T follicular helper cell (primary cell): ENCODE data around the gene FXR1.
"Not testable (repeated sequence)": the region's sequence is repeated elsewhere in the genome, so short reads cannot be mapped to it uniquely, and the experiment has no call there.

Experiments used
- DNase-seq: peaks from one replicate; pipeline ENCODE4 v3.0.0-alpha.2; 2020; ENCODE audit warnings: low read depth

FXR1 gene

DNA sequence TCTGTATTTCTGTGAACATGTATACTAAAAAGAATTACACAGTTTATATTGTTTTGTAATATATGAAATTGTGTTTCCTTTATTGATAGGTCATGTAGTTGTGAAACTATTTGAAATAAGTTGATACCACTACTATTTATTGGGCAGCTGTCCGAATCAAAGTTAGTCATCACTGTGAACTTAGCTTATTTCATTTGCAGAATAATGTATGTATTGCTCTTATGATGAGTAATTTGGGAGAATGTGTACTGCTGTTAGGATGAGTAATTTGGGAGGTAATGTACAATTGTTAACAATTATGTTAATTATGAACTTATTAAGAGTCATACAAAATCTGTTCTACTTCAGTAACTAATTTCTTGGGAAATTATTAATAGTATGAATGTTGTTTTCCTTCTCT is 22.2 kb downstream of the FXR1 start:
- DNase-seq: no peak

DNA sequence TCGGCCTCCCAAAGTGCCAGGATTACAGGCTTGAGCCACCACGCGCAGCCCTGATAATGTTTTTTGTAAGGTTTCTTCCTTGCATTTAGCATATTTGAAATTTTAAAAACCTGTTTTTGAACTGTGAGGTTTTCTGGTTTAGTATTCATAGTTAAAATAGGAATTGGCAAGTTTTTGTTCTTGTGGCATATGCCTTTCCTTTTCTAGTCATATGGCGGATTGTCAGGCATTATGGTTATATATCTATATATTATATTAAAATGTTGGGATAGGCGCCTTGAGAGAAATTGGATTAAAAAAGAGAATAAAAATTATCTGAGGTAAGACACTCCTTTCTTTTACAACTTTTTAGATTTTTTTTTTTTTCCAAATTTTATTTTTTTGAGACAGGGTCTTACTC is 28.4 kb downstream of the FXR1 start:
- no peak for DNase-seq

DNA sequence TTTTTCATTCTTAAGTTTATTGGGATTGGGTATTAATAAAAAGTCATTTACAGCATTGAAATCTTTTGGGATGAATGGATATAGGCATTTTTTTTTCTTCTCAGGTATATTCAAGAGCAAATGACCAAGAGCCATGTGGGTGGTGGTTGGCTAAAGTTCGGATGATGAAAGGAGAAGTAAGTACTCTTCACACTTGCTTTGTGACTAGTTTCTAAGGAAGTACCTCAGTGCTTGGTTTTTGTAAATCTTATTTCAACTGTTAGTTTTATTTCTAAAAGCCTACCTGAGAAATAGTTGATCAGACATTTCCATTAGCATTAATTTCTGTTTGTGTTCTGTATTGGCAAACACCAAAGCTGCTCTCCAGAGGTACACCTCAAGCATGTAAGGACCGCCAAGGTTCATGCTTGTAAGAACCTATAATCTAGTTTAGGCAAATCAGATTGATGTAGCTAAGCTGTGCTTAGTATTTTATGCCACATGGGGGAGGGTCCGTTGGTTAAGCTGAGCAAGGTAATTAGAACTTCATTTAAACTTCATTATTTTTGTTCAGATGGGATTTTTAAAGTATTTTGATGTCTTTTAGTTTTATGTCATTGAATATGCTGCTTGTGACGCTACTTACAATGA is 35.4 kb downstream of the FXR1 start:
- DNase-seq: no peak

DNA sequence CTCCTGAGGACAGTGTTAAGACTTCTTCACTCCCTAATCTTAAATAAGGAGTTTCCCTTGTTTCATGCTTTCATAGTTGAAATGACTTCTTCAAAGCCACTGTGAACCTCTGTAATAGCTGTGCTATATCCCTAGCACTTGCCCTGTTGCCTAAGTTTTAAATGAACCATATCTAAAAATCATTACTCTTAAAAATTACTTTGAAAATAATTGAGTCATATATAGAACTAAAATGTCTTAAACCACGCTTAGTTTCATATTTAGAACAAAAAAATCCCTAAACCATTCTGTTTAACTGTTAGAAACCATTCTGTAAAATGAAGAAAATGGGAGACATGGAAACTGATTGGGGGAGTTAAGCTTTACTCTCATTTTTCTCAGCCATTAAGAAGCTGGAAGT is 47.2 kb downstream of the FXR1 start:
- DNase-seq: no peak

DNA sequence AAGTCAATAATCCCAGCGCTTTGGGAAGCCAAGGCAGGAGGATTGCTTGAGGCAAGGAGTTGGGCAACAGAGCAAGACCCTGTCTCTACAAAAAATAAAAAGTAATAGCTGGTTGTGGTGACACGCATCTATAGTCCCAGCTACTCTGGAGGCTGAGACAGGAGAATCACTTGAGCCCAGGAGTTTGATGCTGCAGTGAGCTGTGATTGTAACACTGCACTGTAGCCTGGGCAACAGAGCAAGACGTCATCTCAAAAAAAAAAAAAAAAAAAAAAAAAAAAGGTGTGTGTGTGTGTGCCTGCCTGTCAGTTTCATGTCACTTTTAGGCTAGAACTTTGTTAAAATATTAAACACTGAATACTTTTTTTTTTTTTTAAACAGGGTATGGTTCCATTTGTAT is 48.6 kb downstream of the FXR1 start:
- DNase-seq: no peak

DNA sequence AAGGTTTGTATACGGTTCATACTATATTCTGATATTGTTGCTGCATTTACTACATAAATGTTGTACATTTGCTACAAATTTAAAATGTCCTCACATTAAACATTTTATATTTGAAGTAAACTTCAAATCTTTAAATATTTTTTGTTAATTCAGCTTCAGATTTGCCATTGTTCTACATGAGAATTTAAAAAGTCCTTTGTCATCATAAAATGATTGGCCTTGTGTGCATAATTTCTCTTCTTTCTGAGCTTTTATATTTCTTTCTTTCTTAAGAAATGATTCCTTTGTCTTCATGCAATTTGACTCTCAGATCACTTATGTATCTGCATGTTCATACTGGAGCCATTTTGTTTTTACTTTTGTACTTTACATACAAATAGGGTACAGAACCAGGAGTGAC is 49.1 kb downstream of the FXR1 start:
- DNase-seq: no peak

DNA sequence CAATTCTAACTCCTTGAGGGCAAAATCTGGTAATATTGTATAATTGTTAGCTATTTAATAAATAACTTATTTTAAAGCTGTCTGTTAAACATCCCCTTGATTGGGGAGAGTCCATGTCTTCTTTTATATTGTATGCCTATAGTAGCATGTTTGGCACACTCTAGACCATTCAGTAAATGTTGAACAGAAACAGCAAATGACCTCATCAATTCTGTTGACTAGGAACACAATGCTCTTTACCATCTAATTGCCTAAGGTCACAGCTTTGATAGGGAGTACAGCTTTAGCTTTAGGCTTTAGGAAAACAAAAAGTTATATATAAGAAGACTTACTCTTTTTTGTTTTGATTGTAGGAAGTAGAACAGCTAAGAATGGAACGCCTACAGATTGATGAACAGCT is 50.1 kb downstream of the FXR1 start:
- no peak for DNase-seq

DNA sequence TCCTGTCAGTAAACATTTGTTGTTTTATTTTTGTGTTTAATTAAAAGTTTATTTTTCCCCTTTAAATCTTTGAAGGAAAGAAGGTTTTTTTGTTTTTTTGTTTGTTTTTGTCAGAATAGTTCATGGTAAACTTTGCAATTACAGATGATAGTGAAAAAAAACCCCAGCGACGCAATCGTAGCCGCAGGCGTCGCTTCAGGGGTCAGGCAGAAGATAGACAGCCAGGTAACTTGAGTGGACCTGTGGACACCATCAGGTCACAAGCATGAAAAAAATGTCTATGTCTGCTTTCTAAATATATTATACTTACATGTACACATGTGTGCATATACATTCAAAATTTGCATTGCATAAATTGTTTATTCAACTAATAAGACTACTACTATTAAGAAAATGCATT is 58.5 kb downstream of the FXR1 start:
- DNase-seq: no peak

DNA sequence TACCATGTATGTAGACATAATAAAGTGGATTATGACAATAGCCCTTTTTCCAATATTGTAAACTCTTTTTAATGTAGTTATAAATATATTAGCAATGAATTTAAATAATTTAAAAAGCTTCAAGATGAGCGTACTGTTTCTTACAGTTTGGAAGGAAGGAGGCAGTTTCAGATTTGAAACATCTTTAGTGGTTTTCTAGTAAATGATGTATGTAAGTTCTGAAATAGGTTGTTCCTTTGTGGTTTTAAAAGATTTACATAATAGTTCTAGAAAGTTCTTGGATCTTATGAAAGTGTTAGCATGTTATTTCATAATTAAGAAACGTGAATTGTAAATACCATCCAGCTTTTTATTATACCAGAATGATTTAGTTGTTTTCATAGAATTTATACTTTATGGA is 61.1 kb downstream of the FXR1 start:
- no peak for DNase-seq

DNA sequence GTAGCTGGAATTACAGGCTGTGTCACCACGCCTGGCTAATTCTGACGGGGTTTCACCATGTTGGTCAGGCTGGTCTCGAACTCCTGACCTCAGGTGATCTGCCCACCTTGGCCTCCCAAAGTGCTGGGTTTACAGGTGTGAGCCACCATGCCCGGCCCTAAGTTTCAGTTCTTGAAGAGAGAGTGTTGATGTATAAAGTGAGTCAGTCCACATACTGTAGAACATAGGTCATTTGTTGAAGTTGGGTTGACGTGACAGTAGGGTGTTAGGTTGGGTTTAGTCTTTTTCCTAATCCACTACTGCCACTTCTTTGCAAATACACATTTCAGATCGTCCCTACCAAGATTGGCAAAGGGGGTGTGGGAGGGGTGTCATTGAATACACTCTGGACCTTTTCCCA is 61.8 kb downstream of the FXR1 start:
- no peak for DNase-seq

DNA sequence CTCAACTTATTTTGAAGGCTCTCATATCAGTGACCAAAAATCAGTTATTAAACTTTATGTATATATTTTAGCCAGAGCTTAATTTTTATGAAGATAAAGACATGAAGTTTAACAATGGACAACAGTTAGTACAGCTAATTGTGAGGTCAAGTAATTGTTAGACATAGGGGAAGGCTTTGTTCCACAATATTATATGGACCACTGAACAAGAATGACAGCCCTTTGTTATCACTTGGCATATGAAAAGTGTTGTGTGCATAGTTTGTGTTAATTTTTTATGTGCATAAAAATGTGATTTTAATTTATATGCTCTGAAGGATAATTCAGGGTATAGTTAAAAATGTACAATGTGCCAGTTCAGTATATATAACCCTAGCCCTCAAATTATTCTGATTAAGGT is 65.0 kb downstream of the FXR1 start:
- no peak for DNase-seq

DNA sequence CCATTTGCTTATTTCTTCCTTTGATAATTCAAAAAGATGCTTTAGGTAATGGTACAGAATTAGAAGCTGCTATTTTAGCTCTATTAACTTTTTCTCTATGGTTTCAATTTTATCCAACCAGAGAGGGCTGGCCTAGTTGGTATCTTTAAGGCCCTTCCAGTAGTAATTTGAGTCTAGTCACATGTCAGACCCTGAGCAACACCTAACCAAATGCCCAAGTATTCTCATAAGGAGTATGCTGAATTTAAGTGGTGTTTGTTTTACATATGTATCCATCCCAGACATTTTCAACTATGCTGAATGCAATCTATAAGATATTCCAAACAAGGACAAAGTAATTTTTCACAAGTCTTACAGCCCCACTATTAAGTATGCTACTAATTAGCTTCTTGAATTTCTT is 67.5 kb downstream of the FXR1 start:
- DNase-seq: no peak

DNA sequence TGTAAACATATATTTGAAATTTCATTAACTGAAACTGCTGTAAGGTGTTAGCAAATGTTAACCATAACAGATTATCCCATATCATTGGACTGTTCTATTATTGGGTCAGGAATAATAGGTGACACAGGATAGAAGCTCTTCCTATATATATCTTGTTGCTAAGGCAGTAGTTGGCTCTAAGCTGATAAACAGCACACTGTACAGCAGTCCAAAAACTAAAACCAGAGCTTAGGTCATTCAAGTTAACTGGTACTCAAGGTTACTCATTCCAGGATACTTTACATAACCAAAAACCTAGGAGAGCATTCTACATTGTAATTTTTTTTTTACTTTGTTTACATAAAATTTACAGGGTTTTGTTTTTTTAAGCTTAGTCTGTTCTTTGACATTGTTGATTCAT is 68.1 kb downstream of the FXR1 start:
- no peak for DNase-seq

DNA sequence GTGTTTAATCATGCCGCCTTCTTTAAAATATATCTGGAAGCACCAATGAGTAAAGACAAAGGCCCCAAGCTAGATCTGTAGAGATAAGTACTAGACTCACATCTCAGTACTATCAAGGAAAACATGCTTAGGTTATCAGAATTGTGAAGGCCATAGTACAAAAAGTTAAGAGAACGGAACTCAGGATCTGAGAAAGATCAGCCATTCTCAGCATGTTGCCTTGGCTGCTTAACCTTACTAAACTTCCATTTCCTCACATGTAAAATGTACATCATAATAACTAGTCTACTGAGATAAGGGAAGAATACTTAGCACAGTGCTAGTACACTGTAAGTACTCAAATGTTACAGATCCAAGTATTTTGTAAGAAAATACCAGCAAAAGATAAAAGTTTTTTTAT is 69.4 kb downstream of the FXR1 start:
- DNase-seq: no peak

DNA sequence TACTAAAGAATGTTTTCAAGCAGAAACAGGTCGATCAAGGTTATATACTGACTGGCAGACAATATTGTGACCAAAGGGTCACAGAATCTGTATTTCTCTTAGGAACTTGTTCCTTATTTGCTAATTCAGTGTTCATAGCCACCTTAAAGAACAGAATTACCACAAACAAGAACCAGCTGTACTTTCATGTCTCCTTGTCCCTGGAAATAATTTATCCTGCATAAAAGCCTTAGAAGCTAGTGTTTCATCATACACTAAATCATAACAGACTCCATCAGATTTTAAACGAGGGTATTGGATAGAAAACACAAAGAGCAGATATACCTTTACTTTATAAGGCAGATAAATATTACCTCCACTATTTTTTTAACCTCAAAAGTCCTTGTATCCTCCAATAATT is 70.7 kb downstream of the FXR1 start:
- no peak for DNase-seq

DNA sequence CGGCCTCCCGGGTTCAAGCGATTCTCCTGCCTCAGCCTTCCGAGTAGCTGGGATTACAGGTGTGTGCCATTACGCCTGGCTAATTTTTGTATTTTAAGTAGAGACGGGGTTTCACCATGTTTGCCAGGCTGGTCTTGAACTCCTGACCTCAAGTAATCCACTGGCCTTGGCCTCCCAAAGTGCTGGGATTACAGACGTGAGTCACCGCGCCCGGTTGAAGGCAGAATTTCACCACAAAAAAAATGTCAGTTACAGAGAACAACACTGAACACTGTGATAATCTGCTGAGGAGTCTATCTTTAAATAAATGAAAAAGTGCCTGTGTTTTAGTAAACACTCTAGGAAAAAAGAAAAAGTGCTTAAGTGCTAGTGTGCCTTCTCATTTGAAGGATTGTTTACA is 73.9 kb downstream of the FXR1 start:
- DNase-seq: not testable (repeated sequence)

DNA sequence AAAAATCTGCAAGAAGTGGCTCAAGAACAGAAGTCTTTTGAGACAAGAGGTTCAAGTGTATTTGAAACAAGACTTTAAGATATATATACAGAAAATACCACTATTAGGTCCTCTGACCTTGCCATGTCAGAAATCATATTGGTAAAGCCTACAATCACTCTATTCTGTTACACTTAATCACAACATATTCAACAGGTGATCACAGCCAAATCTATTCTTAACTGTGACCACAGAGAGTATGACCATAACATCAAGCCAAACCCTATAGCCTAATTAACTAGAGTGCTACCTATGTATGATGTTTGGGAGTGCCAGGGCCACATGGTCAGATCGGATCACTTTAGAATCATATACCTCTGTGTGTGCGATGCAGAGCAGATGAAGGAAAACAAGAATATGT is 74.9 kb downstream of the FXR1 start:
- DNase-seq: no peak

DNA sequence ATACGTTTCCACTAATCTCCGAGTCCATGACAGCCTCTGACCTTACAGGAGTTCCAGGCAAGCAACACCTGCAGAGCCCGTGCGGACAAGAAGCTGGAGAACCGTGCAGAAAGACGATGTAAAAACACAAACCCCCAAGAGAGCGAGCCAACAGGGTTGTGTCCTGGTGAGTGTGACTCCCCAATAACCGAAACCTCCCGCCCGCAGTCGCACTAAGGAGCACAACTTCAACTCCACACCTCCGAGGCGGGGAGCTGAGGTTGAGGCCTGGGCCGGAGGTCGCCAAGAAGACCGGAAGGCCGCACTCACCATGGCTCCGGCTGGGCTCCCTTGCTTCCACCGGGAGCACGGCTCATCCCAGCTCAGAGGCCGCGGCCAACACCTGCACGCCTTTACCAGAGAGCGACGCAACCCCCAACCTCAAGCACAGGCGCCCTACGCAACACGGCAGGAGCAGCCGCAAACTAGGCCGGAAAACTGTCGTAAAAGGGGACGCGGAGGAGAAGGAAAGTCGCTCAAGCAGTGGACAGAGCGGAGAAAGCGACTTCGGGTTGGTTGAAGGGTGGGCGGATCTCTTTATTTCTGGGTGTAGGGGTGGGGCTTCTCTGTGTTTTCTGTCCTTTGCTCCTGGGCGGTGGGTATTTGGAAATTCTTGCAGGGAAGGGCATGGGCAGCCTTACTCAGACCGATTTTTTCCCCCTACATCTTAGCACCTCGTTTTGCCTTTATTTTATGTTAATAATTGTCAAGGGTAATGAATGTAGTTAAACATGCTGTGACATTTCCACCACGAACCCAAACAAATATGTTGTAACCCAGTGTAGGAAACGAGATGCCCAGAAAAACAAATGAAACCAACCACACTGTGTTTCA is 77.1 kb downstream of the FXR1 start, which contains the start of gene DNAJC19:
DNAJC19 (minus strand) TSS at position 446 of the 873 bp plus-strand sequence; CDS start at position 312, 134 bp downstream.
- peak; percentile 90 for DNase-seq

DNA sequence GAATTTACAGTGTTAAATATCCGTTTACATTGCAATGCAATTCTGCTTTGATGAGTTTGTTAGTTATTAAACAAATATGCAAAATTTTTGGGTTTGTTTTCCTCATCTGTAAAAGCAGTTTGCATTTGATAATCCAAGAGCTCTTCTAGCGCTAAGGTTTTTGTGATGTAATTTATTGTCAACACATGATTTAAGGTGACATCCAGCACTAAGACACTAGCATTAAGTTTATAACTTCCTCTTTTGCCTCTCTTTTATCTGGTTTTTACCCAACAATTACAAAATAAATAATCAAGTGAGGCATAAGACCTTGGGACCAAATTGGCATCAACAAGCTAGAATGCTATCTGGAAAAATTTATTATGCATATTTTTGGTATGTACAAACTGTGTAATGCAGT is 78.0 kb downstream of the FXR1 start:
- DNase-seq: no peak

DNA sequence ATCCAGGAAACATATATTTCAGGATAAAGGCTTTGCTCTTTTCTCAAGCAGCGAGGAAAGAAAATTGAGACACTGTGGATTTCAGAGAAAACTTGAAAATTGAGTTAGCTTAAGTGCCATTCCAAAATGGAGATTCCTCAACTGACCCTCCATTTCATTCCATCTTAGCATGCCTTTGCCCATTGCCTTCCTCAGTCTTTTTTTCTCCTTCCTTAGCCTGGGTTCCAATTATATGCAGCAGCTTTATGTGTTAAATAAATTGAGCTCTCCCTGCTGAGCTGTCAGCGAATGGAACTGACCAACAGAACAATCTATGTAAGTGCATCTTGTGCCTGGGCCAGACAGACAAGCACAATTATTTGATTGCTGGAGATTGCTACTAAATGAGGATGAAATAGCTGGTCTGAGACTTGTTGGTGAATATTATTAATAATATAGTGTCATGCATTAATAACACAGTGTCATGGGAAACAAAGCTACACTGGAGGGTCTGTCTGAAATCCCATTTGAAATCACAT is 84.0 kb downstream of the FXR1 start:
- no peak for DNase-seq

DNA sequence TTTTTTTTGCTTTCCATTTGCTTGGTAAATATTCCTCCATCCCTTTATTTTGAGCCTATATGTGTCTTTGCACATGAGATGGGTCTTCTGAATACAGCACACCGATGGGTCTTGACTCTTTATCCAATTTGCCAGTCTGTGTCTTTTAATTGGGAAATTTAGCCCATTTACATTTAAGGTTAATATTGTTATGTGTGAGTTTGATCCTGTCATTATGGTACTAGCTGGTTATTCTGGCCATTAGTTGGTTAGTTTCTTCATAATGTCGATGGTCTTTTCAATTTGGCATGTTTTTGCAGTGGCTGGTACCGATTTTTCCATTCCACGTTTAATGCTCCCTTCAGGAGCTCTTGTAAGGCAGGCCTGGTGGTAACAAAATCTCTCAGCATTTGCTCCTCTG is 89.9 kb downstream of the FXR1 start:
- not testable (repeated sequence) for DNase-seq

DNA sequence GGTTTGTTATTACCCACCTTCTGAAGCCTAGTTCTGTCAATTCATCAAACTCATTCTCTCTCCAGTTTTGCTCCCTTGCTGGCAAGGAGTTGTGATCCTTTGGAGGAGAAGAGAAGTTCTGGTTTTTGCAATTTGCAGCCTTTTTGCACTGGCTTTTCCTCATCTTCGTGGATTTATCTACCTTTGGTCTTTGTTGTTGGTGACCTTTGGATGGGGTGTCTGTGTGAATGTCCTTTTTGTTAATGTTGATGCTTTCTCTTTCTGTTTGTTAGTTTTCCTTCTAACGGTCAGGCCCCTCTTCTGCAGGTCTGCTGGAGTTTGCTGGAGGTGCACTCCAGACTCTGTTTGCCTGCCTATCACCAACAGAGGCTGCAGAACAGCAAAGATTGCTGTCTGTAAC is 91.0 kb downstream of the FXR1 start:
- not testable (repeated sequence) for DNase-seq

DNA sequence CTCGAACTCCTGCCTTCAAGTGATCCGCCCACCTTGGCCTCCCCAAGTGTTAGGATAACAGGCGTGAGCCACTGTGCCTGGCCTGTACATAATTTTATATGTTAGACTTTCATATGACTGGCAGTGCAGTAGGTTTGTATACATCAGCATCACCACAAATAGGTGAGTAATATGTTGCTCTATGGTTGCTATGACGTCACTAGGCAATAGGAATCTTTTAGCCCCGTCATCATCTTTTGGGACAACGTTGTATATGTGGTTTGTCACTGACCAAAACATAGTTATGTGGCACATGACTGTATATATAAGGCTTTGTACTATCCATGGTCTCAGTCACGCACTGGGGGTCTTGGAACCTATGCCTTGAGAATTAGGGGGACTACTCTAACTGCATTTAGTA is 94.1 kb downstream of the FXR1 start:
- no peak for DNase-seq
